Measurements from ENCODE around the gene MCIDAS. TPM values are rescaled to one million over a fixed set of nuclear protein-coding genes. Genes with fewer than 3 reads are reported as not detected.

MCIDAS gene
- total RNA-seq, 1 experiment from 2014 or later: 6.4 TPM

GRCh38 chr5:55177078-55177477 lies 50.0 kb downstream of the MCIDAS start (continued):
- TF ChIP-seq REST (IDR thresholded peaks at IDR 0.05; ENCODE audit: low read depth): no peak
- no peak for TF ChIP-seq CBX3 (IDR thresholded peaks at IDR 0.05; ENCODE audit: low read depth)
- no peak for TF ChIP-seq ZBTB33 (IDR thresholded peaks at IDR 0.05; ENCODE audit: extremely low read depth, insufficient replicate concordance, low read length)
- TF ChIP-seq MAX (IDR thresholded peaks at IDR 0.05): no peak

DNA sequence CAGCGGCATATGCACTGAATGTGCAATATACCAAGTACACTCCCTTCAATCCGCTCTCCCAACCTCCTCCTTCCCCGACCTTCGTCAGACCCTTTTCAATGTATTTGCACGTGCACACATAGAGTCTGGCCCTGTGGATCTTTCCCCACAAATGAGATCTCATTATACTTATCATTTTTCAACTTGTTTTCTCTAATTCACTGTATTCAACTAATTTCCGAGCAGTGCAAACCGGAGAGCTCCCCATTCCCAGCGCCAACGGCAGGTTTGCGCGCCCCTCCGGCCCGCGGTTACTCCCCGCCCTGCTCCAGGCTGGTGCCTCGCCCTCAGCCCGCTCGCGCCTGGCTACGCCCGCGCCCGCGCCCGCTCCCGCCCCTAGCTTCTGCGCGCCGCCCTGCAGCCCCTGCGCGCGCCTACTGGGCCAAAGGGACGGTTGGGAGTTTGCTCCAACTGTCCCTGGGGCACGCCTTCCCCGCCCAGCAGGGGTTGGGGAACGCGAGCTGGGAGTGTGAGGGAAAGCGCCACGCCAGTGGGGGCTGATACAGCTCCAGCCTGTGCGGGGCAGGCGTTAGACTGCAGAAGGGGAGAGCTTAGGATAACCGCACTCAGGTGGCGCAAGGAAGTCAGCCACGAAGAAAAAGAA lies 50.8 kb downstream of the MCIDAS start:
- Histone ChIP-seq H3K27ac (ENCODE audit: low read depth, low read length) (no peak overlapping the region), H3K9me2 (ENCODE audit: insufficient read depth) (no peaks in the 10 kb centered on the region), H3K4me2 (ENCODE audit: low read length) (peak overlapping the region; percentile 74), H3K9me3 (ENCODE audit: control insufficient read depth in 1 of 2, insufficient read depth in 1 of 2, low read depth in 1 of 2, low read length in 2 of 2) (no peaks in the 10 kb centered on the region), H2AFZ (ENCODE audit: low read depth, low read length, poor library complexity, severe bottlenecking) (peak overlapping the region; percentile 98), H3K9ac (ENCODE audit: low read length) (peak overlapping the region; percentile 32; the same call in 1 of the 2 replicates), H3K36me3 (ENCODE audit: control insufficient read depth in 1 of 2, insufficient read depth in 2 of 2, low read length in 2 of 2) (no peaks in the 10 kb centered on the region), H3K4me3 (replicated peaks in 1 of 2; ENCODE audit: low read depth in 1 of 2, low read length in 2 of 2) (peak overlapping the region; percentile 30 to 44), H4K20me1 (ENCODE audit: insufficient read depth) (no peaks in the 10 kb centered on the region), H3K4me1 (ENCODE audit: control insufficient read depth in 1 of 2, insufficient read depth in 2 of 2, low read length in 2 of 2) (peaks cover 14 to 37% of the 10 kb centered on the region in 2 experiments; a peak in 3 of 4 replicates), H3K79me2 (ENCODE audit: insufficient read depth, low read length) (no peaks in the 10 kb centered on the region), H3K27me3 (ENCODE audit: insufficient read depth, low read length) (no peaks in the 10 kb centered on the region)
- CTCF ChIA-PET: interaction anchor here (0.9 to 1.9 kb wide), 5 partner anchors 9 to 516 kb away, joined by 3 to 9 read pairs (median 6); partner anchors contain the start of gene GPX8
- peak; percentile 87 for ATAC-seq
- BruUV-seq (replicated peaks): no TSS peak
- RAD21 ChIA-PET (ENCODE audit: low non-redundant PET in 1 of 2, low total read pairs in 2 of 2, uncharacterized antibody in 2 of 2, unreplicated experiment in 2 of 2): interaction anchor here in 1 of 2 experiments (0.9 kb wide), 1 partner anchor 43 kb away, joined by 3 read pairs; no protein-coding TSS in a partner anchor
- intact Hi-C loops (cut with micrococcal nuclease): loop anchor here (5.0 to 10.0 kb wide), 2 partner anchors 41 to 819 kb away; partner anchors contain the start of gene IL6ST
- POLR2A ChIA-PET: interaction anchor here (0.6 to 1.0 kb wide), 2 partner anchors 50 to 55 kb away, joined by 3 to 4 read pairs; no protein-coding TSS in a partner anchor
- DNase-seq (ENCODE audit: low read depth, low spot score): no peak
- TF ChIP-seq ATF3 (IDR thresholded peaks at IDR 0.05): no peak
- TF ChIP-seq ELF1 (IDR thresholded peaks at IDR 0.05; ENCODE audit: borderline replicate concordance, low read depth): no peak
- TF ChIP-seq CBX3 (IDR thresholded peaks at IDR 0.05; ENCODE audit: low read depth): peak; percentile 86
- TF ChIP-seq JUND (IDR thresholded peaks at IDR 0.05): no peak
- peak; percentile 36; the same call in 1 of the 2 replicates for TF ChIP-seq SIN3A (IDR thresholded peaks at IDR 0.05; ENCODE audit: low read depth)
- no peak for TF ChIP-seq EZH2 (IDR thresholded peaks at IDR 0.05)
- TF ChIP-seq MAX (IDR thresholded peaks at IDR 0.05): peak; percentile 92
- TF ChIP-seq SP1 (IDR thresholded peaks at IDR 0.05; ENCODE audit: low read depth): peak; percentile 47; the same call in 1 of the 2 replicates
- TF ChIP-seq FOSL1 (IDR thresholded peaks at IDR 0.05; ENCODE audit: low read depth): no peak
- TF ChIP-seq RAD21 (IDR thresholded peaks at IDR 0.05; ENCODE audit: low read depth): no peak
- TF ChIP-seq ZBTB33 (IDR thresholded peaks at IDR 0.05; ENCODE audit: extremely low read depth, insufficient replicate concordance, low read length): no peak
- no peak for TF ChIP-seq ZFX (IDR thresholded peaks at IDR 0.05)
- no peak for TF ChIP-seq EGR1 (IDR thresholded peaks at IDR 0.05; ENCODE audit: low read depth)
- TF ChIP-seq POLR2AphosphoS5 (IDR thresholded peaks at IDR 0.05; ENCODE audit: low read depth, low read length): peak; percentile 39; the same call in 1 of the 2 replicates
- no peak for TF ChIP-seq SRF (IDR thresholded peaks at IDR 0.05; ENCODE audit: low read depth)

Data from HCT116 (cell line).